GM18502 (cell line): Measurements from ENCODE around the gene RBFOX2.

ENCODE experiments used
- ATAC-seq: cut with Tn5 transposase; IDR thresholded peaks from one replicate; pipeline ENCODE4 v1.9.1; 2021; ENCODE audit warnings: mild to moderate bottlenecking; ENCODE audit not compliant: unreplicated experiment, poor library complexity

Gene RBFOX2

GRCh38 chr22:35910003-35910769 lies 118.4 kb downstream of the RBFOX2 start:
- no peak for ATAC-seq

- no peak for ATAC-seq
Measured at GRCh38 chr22:35905894-35906293, 122.7 kb downstream of the RBFOX2 start.

GRCh38 chr22:35904752-35905151 lies 123.9 kb downstream of the RBFOX2 start:
- no peak for ATAC-seq

GRCh38 chr22:35904336-35904692 lies 124.3 kb downstream of the RBFOX2 start:
- ATAC-seq = no peak

- no peak for ATAC-seq
Measured at GRCh38 chr22:35903571-35904335, 124.9 kb downstream of the RBFOX2 start.

- ATAC-seq = no peak
Measured at GRCh38 chr22:35900483-35901168, 128.0 kb downstream of the RBFOX2 start.

- no peak for ATAC-seq
Measured at GRCh38 chr22:35899736-35900135, 128.9 kb downstream of the RBFOX2 start.

- ATAC-seq = no peak
Measured at GRCh38 chr22:35896111-35896705, 132.4 kb downstream of the RBFOX2 start.

GRCh38 chr22:35894937-35895708 lies 133.5 kb downstream of the RBFOX2 start:
- no peak for ATAC-seq

- ATAC-seq = no peak
Measured at GRCh38 chr22:35894464-35894878, 134.2 kb downstream of the RBFOX2 start.

- ATAC-seq = no peak
Measured at GRCh38 chr22:35893698-35894097, 134.9 kb downstream of the RBFOX2 start.

GRCh38 chr22:35892192-35892591 lies 136.4 kb downstream of the RBFOX2 start:
- no peak for ATAC-seq

GRCh38 chr22:35891442-35891841 lies 137.2 kb downstream of the RBFOX2 start:
- ATAC-seq = no peak

GRCh38 chr22:35889071-35889470 lies 139.6 kb downstream of the RBFOX2 start:
- no peak for ATAC-seq

- no peak for ATAC-seq
Measured at GRCh38 chr22:35888181-35888870, 140.3 kb downstream of the RBFOX2 start.

GRCh38 chr22:35887296-35887875 lies 141.2 kb downstream of the RBFOX2 start:
- no peak for ATAC-seq

- ATAC-seq = no peak
Measured at GRCh38 chr22:35886309-35886708, 142.3 kb downstream of the RBFOX2 start.

GRCh38 chr22:35884529-35884928 lies 144.1 kb downstream of the RBFOX2 start:
- ATAC-seq = no peak

GRCh38 chr22:35883031-35883620 lies 145.5 kb downstream of the RBFOX2 start:
- ATAC-seq = no peak
